Stimulated activated naive CD8-positive, alpha-beta T cell treated with anti-CD3 and anti-CD28 coated beads, Interleukin-15, Interleukin-2, amounts not matched to agents 100 U/mL and 50 U/mL, for 24 hours (primary cell): ENCODE results near the gene ZFHX3.

Source experiments
- ATAC-seq: fragments of 150-1000 bp; cut with Tn5 transposase; one replicate; pipeline ENCODE4 v1.10.0; 2021
- DNase-seq: peaks from one replicate; pipeline ENCODE4 v3.0.0; 2021

Gene ZFHX3

GRCh38 chr16:73067671-73068540 lies 20.0 kb upstream of the ZFHX3 start:
- DNase-seq: no peak

GRCh38 chr16:73066927-73067670 lies 19.2 kb upstream of the ZFHX3 start:
- no peak for ATAC-seq

More at GRCh38 chr16:73067671-73068540, 20.0 kb upstream of the ZFHX3 start:
- no peak for ATAC-seq

GRCh38 chr16:73066331-73066926 lies 18.5 kb upstream of the ZFHX3 start:
- DNase-seq (no peak), ATAC-seq (no peak)

More at GRCh38 chr16:73066927-73067670, 19.2 kb upstream of the ZFHX3 start:
- DNase-seq: no peak

DNA sequence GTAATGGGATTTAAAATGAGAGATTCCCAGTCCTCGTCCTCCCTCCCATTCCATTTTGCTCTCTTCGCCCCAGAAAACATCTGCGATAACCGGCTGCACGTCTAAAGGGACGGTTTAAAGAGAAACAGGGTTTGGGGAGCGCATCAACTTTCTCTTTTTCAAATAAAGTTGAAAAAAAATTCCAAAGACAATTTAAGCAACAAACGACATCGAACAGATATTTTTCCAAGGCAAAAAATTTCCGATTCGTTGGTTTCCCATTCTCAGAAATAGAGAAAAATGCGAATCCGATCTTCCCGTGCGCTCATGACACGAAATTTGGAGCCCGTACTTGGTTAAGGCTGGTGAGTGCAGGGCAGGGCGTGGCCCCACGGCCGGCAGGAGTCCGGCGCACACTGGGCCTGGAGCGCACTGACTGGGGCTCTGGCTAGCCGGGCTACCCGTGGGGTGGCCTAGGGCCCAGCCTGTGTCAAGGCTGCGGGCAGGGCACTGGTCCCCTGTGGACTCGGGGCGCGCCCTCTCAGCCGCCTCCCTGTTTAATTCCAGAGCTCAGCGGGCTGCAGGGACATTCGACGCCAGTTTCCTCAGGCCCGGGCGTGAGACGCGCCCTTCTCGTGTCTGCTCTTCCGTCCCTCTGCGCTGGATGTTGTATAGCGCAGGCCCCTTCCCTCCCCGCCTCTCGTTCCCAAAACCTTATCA lies 17.9 kb upstream of the ZFHX3 start:
- ATAC-seq: no peak
- no peak for DNase-seq

DNA sequence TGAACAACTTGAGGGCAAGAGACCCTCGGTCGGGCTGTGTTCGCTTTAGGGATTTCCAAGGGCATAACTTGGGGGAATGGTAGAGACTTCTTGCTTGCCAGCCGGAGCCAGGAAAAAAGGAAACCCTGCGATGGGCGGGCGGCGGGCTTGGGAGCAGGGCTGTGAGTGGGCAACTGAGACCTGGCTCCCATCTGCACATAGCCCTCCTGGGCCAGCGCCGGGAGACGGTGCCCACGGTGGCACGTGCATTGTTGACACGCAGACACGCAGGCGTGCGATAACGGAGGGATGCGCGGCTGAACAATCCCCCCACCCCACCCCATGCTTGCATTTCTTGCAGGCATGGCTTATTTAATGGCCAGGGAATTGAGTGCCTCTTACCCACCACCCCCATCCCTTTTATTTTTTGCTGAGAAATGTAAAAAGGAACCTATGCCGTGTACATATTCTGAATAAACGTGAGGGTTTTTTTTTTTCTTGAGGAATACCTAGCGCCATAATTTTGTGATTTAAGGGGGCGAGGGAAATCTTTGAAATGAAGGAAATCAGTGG lies 17.1 kb upstream of the ZFHX3 start:
- DNase-seq (no peak), ATAC-seq (no peak)

GRCh38 chr16:73064212-73064993 lies 16.5 kb upstream of the ZFHX3 start:
- ATAC-seq (peak; percentile 25), DNase-seq (no peak)

DNA sequence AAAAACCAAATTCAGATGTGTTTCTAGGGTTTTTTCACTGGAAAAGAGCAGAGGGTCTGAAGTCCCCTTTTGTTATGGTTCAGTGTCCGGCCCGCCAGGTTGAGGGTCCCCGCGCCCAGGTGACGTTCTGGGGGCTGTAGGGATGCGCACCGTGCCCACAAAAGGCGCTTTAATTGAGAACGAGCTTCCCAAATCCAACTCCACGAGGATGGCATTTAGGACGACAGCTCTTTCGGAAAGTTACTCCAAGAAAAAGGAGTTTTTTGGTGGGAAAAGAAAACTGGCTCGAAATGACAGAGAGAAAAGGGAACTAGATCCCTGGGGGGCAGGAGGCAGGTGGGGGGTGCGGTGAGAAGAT lies 15.9 kb upstream of the ZFHX3 start:
- DNase-seq (no peak), ATAC-seq (no peak)

GRCh38 chr16:73062743-73063733 lies 15.1 kb upstream of the ZFHX3 start:
- ATAC-seq: no peak
- no peak for DNase-seq

- DNase-seq: no peak
- no peak for ATAC-seq
These were observed 14.2 kb upstream of the ZFHX3 start for GRCh38 chr16:73062001-73062616.

- no peak for ATAC-seq
- no peak for DNase-seq
These were observed 13.1 kb upstream of the ZFHX3 start for GRCh38 chr16:73060892-73061490.

- DNase-seq (no peak), ATAC-seq (no peak)
These were observed 12.1 kb upstream of the ZFHX3 start for GRCh38 chr16:73059779-73060615.

GRCh38 chr16:73058616-73059409 lies 10.9 kb upstream of the ZFHX3 start:
- DNase-seq: peak; percentile 34
- ATAC-seq: no peak

GRCh38 chr16:73058221-73058615 lies 10.3 kb upstream of the ZFHX3 start:
- DNase-seq (peak; percentile 44), ATAC-seq (peak; percentile 70)

GRCh38 chr16:73057291-73058210 lies 9.6 kb upstream of the ZFHX3 start:
- DNase-seq: no peak
- peak; percentile 49 for ATAC-seq

GRCh38 chr16:73056921-73057290 lies 9.0 kb upstream of the ZFHX3 start:
- ATAC-seq (no peak), DNase-seq (no peak)

DNA sequence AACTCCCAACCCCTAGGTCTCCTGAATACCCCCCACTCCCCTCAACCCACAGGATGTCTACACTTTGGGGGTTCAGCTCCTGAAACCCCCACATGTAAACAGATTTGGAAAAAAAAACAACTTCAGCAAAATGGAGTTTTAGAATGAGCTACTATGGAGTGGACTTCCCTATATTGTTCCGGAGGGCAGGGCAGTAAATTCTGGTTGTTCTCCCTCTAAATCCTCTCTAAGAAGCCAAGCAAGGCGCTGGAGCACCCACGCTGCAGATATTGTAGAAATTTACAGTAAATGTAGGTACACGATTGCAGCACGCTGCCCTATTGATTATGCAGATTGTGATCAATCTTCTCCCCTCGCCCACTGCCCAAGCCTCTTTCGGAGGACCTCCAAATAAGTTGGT lies 8.5 kb upstream of the ZFHX3 start:
- ATAC-seq: no peak
- DNase-seq: no peak
